CD14-positive monocyte (primary cell): ENCODE data around the gene ARHGEF10L. TPM values are rescaled to one million over a fixed set of nuclear protein-coding genes. Genes with fewer than 3 reads are reported as not detected.

Experiments used
- DNase-seq, 3 donors: peaks; one replicate each; pipeline ENCODE4 v3.0.0-alpha.2; 2011 to 2022
- H2AFZ ChIP-seq: 2 replicates; pipeline ENCODE4 v1.6.0; 2012; ENCODE audit warnings: mild to moderate bottlenecking, low read depth, low read length, inconsistent platforms; ENCODE audit not compliant: insufficient read depth, poor library complexity, severe bottlenecking
- H3K27ac ChIP-seq, 2 donors: 1 replicate in 1 of 2; 2 replicates in 1 of 2; pipeline ENCODE4 v1.5.1; 2012 to 2013; ENCODE audit warnings: low read length in 2 of 2, control low read depth in 1 of 2, inconsistent platforms in 1 of 2, low read depth in 1 of 2, mild to moderate bottlenecking in 1 of 2
- H3K27me3 ChIP-seq, 2 donors: one replicate each; pipeline versions ENCODE4 v1.6.0 to v1.6.1; 2011 to 2013; ENCODE audit warnings: low read length in 2 of 2; ENCODE audit not compliant: control insufficient read depth in 2 of 2, insufficient read depth in 2 of 2
- H3K36me3 ChIP-seq, 2 donors: replicated peaks in 1 of 2; 1 replicate in 1 of 2; 2 replicates in 1 of 2; pipeline versions ENCODE4 v1.5.1 to v1.6.1; 2012 to 2013; ENCODE audit warnings: low read length in 2 of 2, control low read depth in 1 of 2, inconsistent platforms in 1 of 2, mild to moderate bottlenecking in 1 of 2; ENCODE audit not compliant: insufficient read depth in 2 of 2, control insufficient read depth in 1 of 2
- H3K4me1 ChIP-seq, 2 donors: 1 replicate in 1 of 2; 2 replicates in 1 of 2; pipeline versions ENCODE4 v1.5.1 to v1.6.1; 2012 to 2013; ENCODE audit warnings: low read length in 2 of 2, control low read depth in 1 of 2, inconsistent platforms in 1 of 2, mild to moderate bottlenecking in 1 of 2, moderate library complexity in 1 of 2; ENCODE audit not compliant: insufficient read depth in 2 of 2, control insufficient read depth in 1 of 2
- H3K4me2 ChIP-seq: replicated peaks from 2 replicates; pipeline ENCODE3; 2012; ENCODE audit warnings: low read length, moderate library complexity, mild to moderate bottlenecking; ENCODE audit not compliant: poor library complexity, severe bottlenecking; ENCODE audit errors: extremely low read depth
- H3K4me3 ChIP-seq, 3 experiments: fragments of 200-600 bp in 1 of 3; sonication (generic) in 1 of 3; replicated peaks in 1 of 3; 1 replicate in 2 of 3; 2 replicates in 1 of 3; pipeline ENCODE4 v1.5.1; 2011 to 2013; ENCODE audit warnings: low read length in 3 of 3, mild to moderate bottlenecking in 3 of 3, control low read depth in 2 of 3, low read depth in 2 of 3, inconsistent platforms in 1 of 3, moderate library complexity in 1 of 3
- H3K79me2 ChIP-seq: 2 replicates; pipeline ENCODE4 v1.6.0; 2012; ENCODE audit warnings: mild to moderate bottlenecking, control low read depth, inconsistent platforms, low read length, moderate library complexity; ENCODE audit not compliant: insufficient read depth
- H3K9ac ChIP-seq: 2 replicates; pipeline ENCODE4 v1.6.0; 2017; ENCODE audit warnings: low read length, mild to moderate bottlenecking; ENCODE audit not compliant: insufficient read depth, poor library complexity, severe bottlenecking
- H3K9me3 ChIP-seq, 2 donors: replicated peaks in 1 of 2; 1 replicate in 1 of 2; 2 replicates in 1 of 2; pipeline versions ENCODE4 v1.5.1 to v1.6.1; 2012 to 2013; ENCODE audit warnings: low read length in 2 of 2, control low read depth in 1 of 2; ENCODE audit not compliant: control insufficient read depth in 1 of 2, insufficient read depth in 1 of 2
- H4K20me1 ChIP-seq: 2 replicates; pipeline ENCODE4 v1.6.0; 2012; ENCODE audit warnings: mild to moderate bottlenecking, low read length, control low read depth, moderate library complexity; ENCODE audit not compliant: insufficient read depth
- H3K27ac Mint-ChIP-seq, 7 donors: one replicate each; pipeline ENCODE4 v1.8.0; 2020; ENCODE audit warnings: mild to moderate bottlenecking in 7 of 7, mixed read lengths in 7 of 7, moderate library complexity in 6 of 7, inconsistent platforms in 2 of 7
- H3K27me3 Mint-ChIP-seq, 3 donors: one replicate each; pipeline ENCODE4 v1.8.0; 2021 to 2022; ENCODE audit warnings: low read depth in 3 of 3, mild to moderate bottlenecking in 3 of 3, mixed read lengths in 3 of 3, moderate library complexity in 3 of 3, inconsistent platforms in 1 of 3
- H3K36me3 Mint-ChIP-seq, 2 donors: one replicate each; pipeline ENCODE4 v1.8.0; 2020; ENCODE audit warnings: mixed read lengths in 2 of 2, inconsistent platforms in 1 of 2, mild to moderate bottlenecking in 1 of 2
- H3K4me1 Mint-ChIP-seq: one replicate; pipeline ENCODE4 v1.8.0; 2020; ENCODE audit warnings: mild to moderate bottlenecking, mixed read lengths
- H3K4me3 Mint-ChIP-seq, 2 donors: one replicate each; pipeline ENCODE4 v1.8.0; 2020; ENCODE audit warnings: mild to moderate bottlenecking in 2 of 2, mixed read lengths in 2 of 2, moderate library complexity in 1 of 2
- H3K9me3 Mint-ChIP-seq, 7 donors: one replicate each; pipeline ENCODE4 v1.8.0; 2020 to 2022; ENCODE audit warnings: mixed read lengths in 7 of 7, mild to moderate bottlenecking in 6 of 7, moderate library complexity in 6 of 7, inconsistent platforms in 2 of 7
- CTCF ChIP-seq: fragments of 200-600 bp; IDR thresholded peaks from one replicate; pipeline ENCODE4 v1.8.0; 2022; ENCODE audit warnings: antibody characterized with exemption, mild to moderate bottlenecking
- WGBS: methylation state at CpG from one replicate; pipeline ENCODE4 v1.1.5; 2013; ENCODE audit warnings: missing lambda C conversion rate; ENCODE audit not compliant: insufficient coverage; 5-methylcytosine and 5-hydroxymethylcytosine counted together
- intact Hi-C, 2 donors: fragments of 100-400 bp; cut with micrococcal nuclease; formaldehyde crosslinking; loops; one replicate each; pipeline versions ENCODE4 v1.15.0 to v1.15.1; 2023
- polyA plus RNA-seq, 3 donors: library from polyadenylated mRNA; depleted of rRNA in 1 of 3; unstranded in 2 of 3; stranded (reverse) in 1 of 3; fragments of 300-500 nt in 2 of 3; fragments of >200 nt in 1 of 3; fragmentation: Illumina TruSeq in 2 of 3; gene quantifications; 1 replicate in 2 of 3; 2 replicates in 1 of 3; pipeline ENCODE4 v1.2.3, GENCODE V29; 2012 to 2021

Gene ARHGEF10L
- polyA plus RNA-seq, 3 donors: 20.7 to 95.7 (median 23.7) TPM

GRCh38 chr1:17630986-17631385, 91.5 kb downstream of the ARHGEF10L start:
- intact Hi-C loops: loop anchor here (10.0 kb wide), 1 partner anchor 196 kb away; the partner anchor contains the start of gene RCC2 (in 2 of the 2)
- peaks cover 87% of the 10 kb centered on the region for H3K4me1 Mint-ChIP-seq
- H4K20me1 ChIP-seq: no peaks in the 10 kb centered on the region
- H3K27ac Mint-ChIP-seq: peak overlapping the region; percentile 96 to 100 (median 99)
- DNase-seq: peak; percentile 16 to 72 (median 60)
- H3K4me3 ChIP-seq: peak overlapping the region in 1 of 3 experiments; percentile 64
- H2AFZ ChIP-seq: no peak overlapping the region
- H3K27ac ChIP-seq: peak overlapping the region; percentile 98 to 99
- no peaks in the 10 kb centered on the region for H3K9me3 ChIP-seq
- WGBS: 11% methylated on average over 1 of the region's 6 CpGs
- peaks cover 87 to 90% of the 10 kb centered on the region in 2 donors for H3K4me1 ChIP-seq
- no peaks in the 10 kb centered on the region for H3K9me3 Mint-ChIP-seq
- H3K9ac ChIP-seq: peak overlapping the region; percentile 79
- no peaks in the 10 kb centered on the region for H3K27me3 Mint-ChIP-seq
- H3K36me3 ChIP-seq: peaks cover 70 to 74% of the 10 kb centered on the region in 2 donors
- H3K27me3 ChIP-seq: no peaks in the 10 kb centered on the region
- H3K4me3 Mint-ChIP-seq: peak overlapping the region; percentile 51 to 83
- H3K4me2 ChIP-seq: peak overlapping the region; percentile 73
- peaks cover 76 to 92% of the 10 kb centered on the region in 2 donors for H3K36me3 Mint-ChIP-seq
- peaks cover 49% of the 10 kb centered on the region for H3K79me2 ChIP-seq
- no peak for TF ChIP-seq CTCF

- Histone ChIP-seq H3K36me3 (peaks cover 68 to 72% of the 10 kb centered on the region in 2 donors), H4K20me1 (no peaks in the 10 kb centered on the region), H3K4me2 (peak overlapping the region; percentile 73), H3K4me1 (peaks cover 92 to 95% of the 10 kb centered on the region in 2 donors), H3K27me3 (no peaks in the 10 kb centered on the region), H3K79me2 (peaks cover 49% of the 10 kb centered on the region), H3K9ac (peak overlapping the region; percentile 79), H2AFZ (no peak overlapping the region), H3K27ac (peak overlapping the region; percentile 98 to 99), H3K9me3 (no peaks in the 10 kb centered on the region), H3K4me3 (peak overlapping the region in 1 of 3 experiments; percentile 64)
- peak in 1 of 3 donors; percentile 40 for DNase-seq
- H3K4me3 Mint-ChIP-seq: no peak overlapping the region
- peaks cover 89% of the 10 kb centered on the region for H3K4me1 Mint-ChIP-seq
- H3K9me3 Mint-ChIP-seq: no peaks in the 10 kb centered on the region
- H3K27me3 Mint-ChIP-seq: no peaks in the 10 kb centered on the region
- intact Hi-C loops: loop anchor here (10.0 kb wide), 1 partner anchor 197 kb away; the partner anchor contains the start of gene RCC2 (in 2 of the 2)
- peak overlapping the region; percentile 96 to 100 (median 99) for H3K27ac Mint-ChIP-seq
- WGBS: 95% methylated on average over 7 of the region's 8 CpGs
- TF ChIP-seq CTCF: no peak
- H3K36me3 Mint-ChIP-seq: peaks cover 74 to 92% of the 10 kb centered on the region in 2 donors
These were observed 91.9 kb downstream of the ARHGEF10L start for GRCh38 chr1:17631410-17631809.
